Endothelial cell of umbilical vein (primary cell): ENCODE data around the gene FXR1. TPM values are rescaled to one million over a fixed set of nuclear protein-coding genes. Genes with fewer than 3 reads are reported as not detected.
A peak's percentile ranks its signal among the peaks of the same experiment; 100 is the strongest.

Experiments used
- Bru-seq: library from RNA; stranded (reverse); fragments of 400-500 nt; gene quantifications from one replicate; lab custom pipeline; 2021; lab: Mats Ljungman, UMichigan
- BruChase-seq, 2 experiments: library from RNA; stranded (reverse); fragments of 400-500 nt; gene quantifications; one replicate each; lab custom pipeline; 2021; lab: Mats Ljungman, UMichigan
- BruUV-seq: library from RNA; stranded (reverse); fragments of 400-500 nt; replicated peaks from 2 replicates; lab custom pipeline; 2021; lab: Mats Ljungman, UMichigan
- CTCF ChIA-PET: fragments of 300-600, 350-600 bp; sonication (Branson Sonifier 250); formaldehyde crosslinking; loops from one replicate; lab custom pipeline; 2021; ENCODE audit warnings: antibody characterized with exemption, inconsistent platforms; lab: Charles Lee
- POLR2A ChIA-PET: fragments of 300-600, 350-600 bp; sonication (Branson Sonifier 250); formaldehyde crosslinking; loops from one replicate; lab custom pipeline; 2021; ENCODE audit warnings: antibody characterized with exemption, inconsistent platforms; lab: Charles Lee
- DNase-seq: peaks from one replicate; pipeline ENCODE4 v3.0.0-alpha.2; 2011; ENCODE audit warnings: low read depth, low spot score
- FAIRE-seq: peaks from 2 replicates; lab custom pipeline; 2011; peaks lifted over from hg19 to GRCh38; lab: Jason Lieb, UNC
- H2AFZ ChIP-seq: 2 replicates; pipeline ENCODE4 v1.6.0; 2012; ENCODE audit warnings: low read depth, low read length, control low read depth, inconsistent platforms
- H3K27ac ChIP-seq: 2 replicates; pipeline ENCODE4 v1.5.1; 2011; ENCODE audit warnings: low read depth, mild to moderate bottlenecking, control low read depth, low read length, moderate library complexity; ENCODE audit not compliant: insufficient read depth
- H3K27me3 ChIP-seq, 2 experiments: 2 replicates each; pipeline versions ENCODE4 v1.6.0 to v1.6.1; 2011; ENCODE audit warnings: low read length in 2 of 2, mixed read lengths in 1 of 2; ENCODE audit not compliant: control insufficient read depth in 2 of 2, insufficient read depth in 2 of 2
- H3K36me3 ChIP-seq, 2 experiments: 2 replicates in 1 of 2; 3 replicates in 1 of 2; pipeline ENCODE4 v1.5.1; 2011; ENCODE audit warnings: low read length in 2 of 2, mild to moderate bottlenecking in 1 of 2, moderate library complexity in 1 of 2; ENCODE audit not compliant: control insufficient read depth in 2 of 2, insufficient read depth in 2 of 2; ENCODE audit errors: extremely low read depth in 1 of 2
- H3K4me1 ChIP-seq: 3 replicates; pipeline ENCODE4 v1.5.1; 2011; ENCODE audit warnings: mild to moderate bottlenecking, low read length; ENCODE audit not compliant: control insufficient read depth, insufficient read depth; ENCODE audit errors: extremely low read depth
- H3K4me2 ChIP-seq: 2 replicates; pipeline ENCODE4 v1.6.1; 2011; ENCODE audit warnings: low read length, control low read depth, mixed read lengths; ENCODE audit not compliant: insufficient read depth
- H3K4me3 ChIP-seq, 3 experiments: fragments of 200-600 bp in 1 of 3; sonication (generic), shearing (Covaris generic) in 1 of 3; replicated peaks in 1 of 3; 2 replicates each; pipeline ENCODE4 v1.5.1; 2011 to 2016; ENCODE audit warnings: control low read depth in 3 of 3, low read length in 3 of 3, mild to moderate bottlenecking in 2 of 3, inconsistent platforms in 1 of 3, low read depth in 1 of 3, moderate library complexity in 1 of 3; ENCODE audit not compliant: insufficient read depth in 1 of 3
- H3K79me2 ChIP-seq: 2 replicates; pipeline ENCODE4 v1.6.0; 2012; ENCODE audit warnings: low read length, inconsistent platforms; ENCODE audit not compliant: control insufficient read depth, insufficient read depth
- H3K9ac ChIP-seq: replicated peaks from 2 replicates; pipeline ENCODE3; 2011; ENCODE audit warnings: low read length, control low read depth; ENCODE audit not compliant: insufficient read depth; ENCODE audit errors: extremely low read depth
- H3K9me1 ChIP-seq: replicated peaks from 3 replicates; pipeline ENCODE4 v1.6.0; 2011; ENCODE audit warnings: mild to moderate bottlenecking, low read length; ENCODE audit not compliant: control insufficient read depth, insufficient read depth; ENCODE audit errors: extremely low read depth
- H3K9me3 ChIP-seq: replicated peaks from 2 replicates; pipeline ENCODE4 v1.5.1; 2012; ENCODE audit warnings: low read length, inconsistent platforms; ENCODE audit not compliant: control insufficient read depth, insufficient read depth
- H4K20me1 ChIP-seq: replicated peaks from 2 replicates; pipeline ENCODE3; 2011; ENCODE audit warnings: mild to moderate bottlenecking, low read length; ENCODE audit not compliant: control insufficient read depth, insufficient read depth; ENCODE audit errors: extremely low read depth
- CTCF ChIP-seq, 2 donors: IDR thresholded peaks; 1 replicate in 1 of 2; 2 replicates in 1 of 2; pipeline ENCODE4 v1.5.1; 2011; ENCODE audit warnings: low read length in 2 of 2, mild to moderate bottlenecking in 2 of 2, moderate library complexity in 2 of 2, control low read depth in 1 of 2, inconsistent platforms in 1 of 2, low read depth in 1 of 2; ENCODE audit not compliant: insufficient read depth in 1 of 2; ENCODE audit errors: extremely low read depth in 1 of 2
- EZH2 ChIP-seq: IDR thresholded peaks from 2 replicates; pipeline ENCODE4 v1.6.1; 2012; ENCODE audit warnings: borderline replicate concordance, low read depth, mild to moderate bottlenecking, moderate library complexity, low read length, inconsistent platforms; ENCODE audit not compliant: severe bottlenecking
- GATA2 ChIP-seq: IDR thresholded peaks from 2 replicates; pipeline ENCODE4 v1.7.0; 2011; ENCODE audit warnings: low read depth, mild to moderate bottlenecking, moderate library complexity, mixed read lengths, low read length; ENCODE audit not compliant: insufficient read length, insufficient read depth
- JUN ChIP-seq: IDR thresholded peaks from 2 replicates; pipeline ENCODE4 v1.6.1; 2011; ENCODE audit warnings: borderline replicate concordance, low read depth; ENCODE audit not compliant: insufficient read length, insufficient read depth
- MYC ChIP-seq: IDR thresholded peaks from one replicate; pipeline ENCODE4 v1.6.1; 2011; ENCODE audit warnings: mild to moderate bottlenecking, low read depth, low read length
- POLR2A ChIP-seq: IDR thresholded peaks from 2 replicates; pipeline ENCODE4 v1.6.1; 2012; ENCODE audit warnings: low read depth, mild to moderate bottlenecking, control low read depth, low read length
- POLR2AphosphoS5 ChIP-seq: IDR thresholded peaks from 2 replicates; pipeline ENCODE4 v1.6.1; 2012; ENCODE audit warnings: low read depth, mild to moderate bottlenecking, control low read depth, low read length, moderate library complexity; ENCODE audit not compliant: insufficient read depth
- dilution Hi-C: fragments of 300-500 bp; cut with MboI; formaldehyde crosslinking; loops from one replicate; pipeline ENCODE4 v1.15.0; 2019; ENCODE audit warnings: low sequenced_read_pairs; ENCODE audit not compliant: extremely low pct_ligation_motif_present
- intact Hi-C: fragments of 100-400 bp; cut with micrococcal nuclease; formaldehyde crosslinking; loops from one replicate; pipeline ENCODE4 v1.10.0; 2022
- long read RNA-seq: library from polyadenylated mRNA; stranded (forward); transcript quantifications from one replicate; pipeline ENCODE4 v2.0.0, GENCODE V29; 2021
- polyA minus RNA-seq, 3 experiments: library from RNA; depleted of rRNA, polyadenylated mRNA; stranded (reverse); fragments of >200 nt; gene quantifications; 1 replicate in 1 of 3; 2 replicates in 2 of 3; pipeline ENCODE4 v1.2.3, GENCODE V29; 2011
- polyA plus RNA-seq, 4 experiments: library from polyadenylated mRNA; depleted of rRNA in 3 of 4; stranded (reverse) in 3 of 4; unstranded in 1 of 4; fragments of >200 nt; gene quantifications; 2 replicates each; pipeline versions ENCODE4 v1.2.1 to v1.2.3, GENCODE V29; 2011 to 2012; ENCODE audit warnings: missing spikeins in 1 of 4
- total RNA-seq: library from RNA; stranded (reverse); gene quantifications from 2 replicates; pipeline ENCODE4 v1.2.3, GENCODE V29; 2021

FXR1 gene
- total RNA-seq (183 and 186 TPM in 2 replicates), polyA plus RNA-seq (57.8 and 87.3 TPM in 2 replicates), polyA minus RNA-seq (171 and 199 TPM in 2 replicates), Bru-seq, nascent RNA (percentile 95 among the genes with signal in this experiment), BruChase-seq, experiment 1, labeled RNA remaining after a 6-hour chase (percentile 93 among the genes with signal in this experiment), BruChase-seq, experiment 2, labeled RNA remaining after a 2-hour chase (percentile 91 among the genes with signal in this experiment)
- polyA plus RNA-seq (2011; cell fraction: cytosol; rRNA removed), result 121 and 126 TPM in 2 replicates
- polyA plus RNA-seq (2011; cell fraction: nucleus; rRNA removed), result 110 and 148 TPM in 2 replicates
- polyA plus RNA-seq (2012), result 135 and 152 TPM in 2 replicates
- polyA minus RNA-seq (2011; cell fraction: cytosol; rRNA and poly(A)+ RNA removed), result 110 TPM
- polyA minus RNA-seq (2011; cell fraction: nucleus; rRNA and poly(A)+ RNA removed), result 127 and 170 TPM in 2 replicates
- long read RNA-seq, full-length matches to known transcripts, result 70 of 116 reads
- long read RNA-seq, partial matches to known transcripts, result 19 of 116 reads
- long read RNA-seq, other reads (novel, unspliced or antisense), result 27 of 116 reads

DNA sequence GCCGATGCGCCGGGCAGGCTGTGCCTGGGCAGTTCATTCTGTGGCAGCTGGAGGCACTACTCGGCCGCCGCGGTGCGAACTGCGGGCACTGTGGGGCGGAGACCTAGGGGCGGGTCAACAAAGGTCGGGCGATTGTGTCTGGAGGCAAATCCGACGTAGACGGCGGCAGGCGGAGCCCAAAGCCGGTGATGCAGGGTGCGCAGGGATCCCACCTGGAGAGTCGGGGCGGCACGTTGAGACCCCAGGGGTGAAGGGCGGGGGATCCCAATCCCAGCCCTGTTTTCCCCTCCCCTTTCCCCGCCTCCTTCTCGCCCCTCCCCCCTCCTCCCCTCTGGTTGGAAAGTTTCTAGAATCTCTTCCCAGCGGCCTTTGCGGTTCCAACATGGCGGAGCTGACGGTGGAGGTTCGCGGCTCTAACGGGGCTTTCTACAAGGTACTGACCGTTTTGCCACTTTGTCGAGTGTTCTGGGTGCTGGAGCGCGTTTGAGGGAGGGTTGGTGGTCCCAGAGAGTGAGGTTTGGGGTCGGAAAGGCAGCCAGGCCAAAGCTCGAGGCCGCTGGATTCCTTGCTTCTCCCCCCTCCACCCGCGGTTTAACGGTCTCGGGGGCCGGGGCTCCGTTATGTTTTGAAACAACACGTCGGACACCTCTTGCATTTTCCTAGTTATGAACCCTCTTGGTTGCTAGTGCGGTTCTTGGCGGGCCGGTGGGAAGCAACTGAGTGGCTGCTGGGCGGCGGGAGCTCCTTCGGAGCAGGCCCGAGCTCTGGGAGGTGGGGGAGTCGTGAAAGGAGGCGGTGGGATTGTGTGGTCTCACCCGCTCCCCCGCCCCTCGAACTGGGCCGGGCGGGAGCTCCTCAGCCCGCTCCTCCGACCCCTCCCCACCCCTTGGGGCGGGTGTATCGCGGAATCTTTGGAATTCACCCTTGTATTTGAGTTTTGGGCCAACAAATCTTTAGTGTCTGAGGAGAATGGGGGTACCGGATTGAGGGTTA, at the start of gene FXR1:
FXR1 (plus strand) TSS at position 367 of the 993 bp plus-strand sequence; CDS start at position 383, 16 bp downstream.
- POLR2A ChIA-PET, result interaction anchor here (0.5 to 1.0 kb wide), 6 partner anchors 10 to 1279 kb away, joined by 5 to 13 read pairs (median 7); partner anchors contain the start of gene TTC14

More for the DNA sequence above, at the start of gene FXR1:
- CTCF ChIA-PET, result interaction anchor here (0.5 to 2.1 kb wide), 12 partner anchors 9 to 1147 kb away, joined by 3 to 8 read pairs (median 3); partner anchors contain the start of gene TTC14
- dilution Hi-C loops, result no loop called here
- Histone ChIP-seq H3K9me1 (no peaks in the 10 kb centered on the region), H3K27me3 (no peaks in the 10 kb centered on the region), H3K27ac (peak within 1 kb of the TSS; percentile 92), H3K9me3 (no peaks in the 10 kb centered on the region), H4K20me1 (peaks cover 11% of the 10 kb centered on the region), H2AFZ (peak within 1 kb of the TSS; percentile 94), H3K4me3 (peak within 1 kb of the TSS; percentile 81 to 98 (median 90)), H3K4me1 (peaks cover 16% of the 10 kb centered on the region), H3K79me2 (peaks cover 51% of the 10 kb centered on the region), H3K9ac (peak within 1 kb of the TSS; percentile 98), H3K36me3 (peaks cover 0 to 3% of the 10 kb centered on the region in 2 experiments), H3K4me2 (peak within 1 kb of the TSS; percentile 97)
- DNase-seq, result peak; percentile 83
- TF ChIP-seq MYC (no peak), GATA2 (no peak), EZH2 (no peak), CTCF (IDR thresholded peaks at IDR 0.05; ENCODE audit: extremely low read depth in 1 of 2, insufficient read depth in 1 of 2, low read depth in 1 of 2, low read length in 2 of 2) (peak; percentile 67 to 83), POLR2AphosphoS5 (peak; percentile 76), JUN (no peak), POLR2A (peak; percentile 87)
- intact Hi-C loops, result loop anchor here (5.0 kb wide), 3 partner anchors 75 to 790 kb away; partner anchors contain the start of genes DNAJC19 and TTC14
- BruUV-seq, result TSS peak; percentile 43
- peak; percentile 78 for FAIRE-seq
